ENCODE measurements around the gene FARSA.
"Not testable (repeated sequence)": the region's sequence is repeated elsewhere in the genome, so short reads cannot be mapped to it uniquely, and the experiment has no call there.

Gene FARSA

DNA sequence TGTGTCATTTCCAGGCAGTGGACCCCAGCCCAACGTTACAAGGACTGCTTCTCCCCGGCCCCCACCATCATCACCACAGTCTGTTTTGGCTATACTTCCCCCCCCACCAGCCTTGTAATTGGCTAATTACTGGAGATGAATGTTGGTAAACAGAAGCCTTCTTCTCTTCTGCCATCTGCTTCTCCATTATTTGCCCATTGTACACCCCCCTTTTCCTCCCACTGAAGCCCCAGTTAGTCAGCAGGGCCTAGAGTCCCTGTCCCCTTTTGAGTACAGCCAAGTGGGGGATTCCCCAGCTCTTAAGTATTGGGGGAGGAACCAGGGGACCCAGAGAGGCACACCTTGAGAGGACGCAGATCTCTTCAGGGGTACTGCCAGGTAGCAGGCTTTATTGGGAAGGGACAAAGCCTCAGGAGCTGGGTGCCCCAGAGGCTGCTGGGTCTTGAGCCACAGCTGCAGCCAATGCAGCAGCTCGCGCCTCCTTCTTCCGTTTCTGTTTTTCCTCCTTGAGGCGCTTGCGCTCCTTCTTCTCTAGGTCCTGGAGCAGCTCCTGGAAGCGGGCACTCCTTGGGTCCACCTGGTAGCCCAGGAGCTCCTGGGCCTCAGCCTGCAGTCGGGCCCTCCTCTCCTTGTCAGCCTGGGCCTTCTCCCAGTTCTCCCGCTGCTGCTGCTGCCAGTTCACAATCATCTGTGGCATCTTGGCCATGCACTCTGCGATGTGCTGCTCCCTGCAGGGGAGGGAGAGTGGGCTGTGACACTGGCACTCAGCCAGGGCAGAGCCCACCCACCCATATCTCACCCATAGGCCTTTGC lies 20.5 kb upstream of the FARSA start:
- DNase-seq: no peak

DNA sequence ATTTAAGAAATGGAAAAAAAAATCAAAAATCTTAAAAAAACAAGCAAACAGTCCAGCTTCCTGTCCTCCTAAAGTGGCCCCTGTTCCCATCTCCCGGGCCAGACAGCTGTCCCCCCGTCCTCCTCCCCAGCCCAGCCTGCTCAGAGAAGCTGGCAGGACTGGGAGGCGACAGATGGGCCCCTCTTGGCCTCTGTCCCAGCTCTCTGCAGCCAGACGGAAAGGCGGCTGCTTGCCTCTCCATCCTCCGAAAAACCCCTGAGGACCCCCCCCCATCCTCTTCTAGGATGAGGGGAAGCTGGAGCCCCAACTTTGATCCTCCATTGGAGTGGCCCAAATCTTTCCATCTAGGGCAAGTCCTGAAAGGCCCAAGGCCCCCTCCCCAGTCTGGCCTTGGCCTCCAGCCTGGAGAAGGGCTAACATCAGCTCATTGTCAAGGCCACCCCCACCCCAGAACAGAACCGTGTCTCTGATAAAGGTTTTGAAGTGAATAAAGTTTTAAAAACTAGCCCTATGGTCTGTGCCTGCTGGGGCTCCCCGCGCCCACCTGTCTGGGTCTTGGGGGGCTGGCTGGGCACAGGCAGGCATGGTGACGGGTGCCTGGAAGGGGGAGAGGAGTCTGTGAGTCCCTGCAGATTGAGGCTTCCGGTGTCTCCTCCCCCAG lies 19.8 kb upstream of the FARSA start:
- DNase-seq: no peak

DNA sequence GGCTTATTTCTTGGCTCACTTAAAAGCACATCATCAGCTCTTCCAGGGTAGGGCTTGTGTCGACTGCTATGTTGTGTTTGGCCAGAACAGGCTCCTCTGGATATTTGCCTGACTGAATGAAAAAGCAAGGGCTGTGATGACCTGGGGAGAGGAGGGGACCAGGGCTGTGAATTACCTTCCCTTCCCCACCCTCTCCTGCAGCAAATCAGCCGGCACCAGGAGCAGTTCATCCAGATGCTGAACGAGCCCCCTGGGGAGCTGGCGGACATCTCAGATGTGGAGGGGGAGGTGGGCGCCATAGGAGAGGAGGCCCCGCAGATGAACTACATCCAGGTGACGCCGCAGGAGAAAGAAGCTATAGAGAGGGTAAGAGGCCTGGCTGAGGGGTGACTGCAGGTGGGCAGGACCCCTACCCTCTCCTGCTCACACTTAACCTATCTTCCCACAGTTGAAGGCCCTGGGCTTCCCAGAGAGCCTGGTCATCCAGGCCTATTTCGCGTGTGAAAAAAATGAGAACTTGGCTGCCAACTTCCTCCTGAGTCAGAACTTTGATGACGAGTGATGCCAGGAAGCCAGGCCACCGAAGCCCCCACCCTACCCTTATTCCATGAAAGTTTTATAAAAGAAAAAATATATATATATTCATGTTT lies 19.1 kb upstream of the FARSA start:
- no peak for DNase-seq

DNA sequence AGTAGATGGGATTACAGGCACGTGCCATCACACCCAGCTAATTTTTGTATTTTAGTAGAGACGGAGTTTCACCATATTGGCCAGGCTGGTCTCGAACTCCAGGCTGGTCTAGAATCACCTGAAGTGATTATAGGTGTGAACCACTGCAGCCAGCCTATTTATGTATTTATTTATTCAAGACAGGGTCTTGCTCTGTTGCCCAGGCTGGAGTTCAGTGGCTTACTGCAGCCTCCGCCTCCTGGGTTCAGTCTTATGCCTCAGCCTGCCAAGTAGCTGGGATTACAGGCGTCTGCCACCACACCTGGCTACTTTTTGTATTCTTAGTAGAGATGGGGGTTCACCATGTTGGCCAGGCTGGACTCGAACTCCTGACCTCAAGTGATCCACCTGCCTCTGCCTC lies 18.5 kb upstream of the FARSA start:
- DNase-seq: not testable (repeated sequence)

DNA sequence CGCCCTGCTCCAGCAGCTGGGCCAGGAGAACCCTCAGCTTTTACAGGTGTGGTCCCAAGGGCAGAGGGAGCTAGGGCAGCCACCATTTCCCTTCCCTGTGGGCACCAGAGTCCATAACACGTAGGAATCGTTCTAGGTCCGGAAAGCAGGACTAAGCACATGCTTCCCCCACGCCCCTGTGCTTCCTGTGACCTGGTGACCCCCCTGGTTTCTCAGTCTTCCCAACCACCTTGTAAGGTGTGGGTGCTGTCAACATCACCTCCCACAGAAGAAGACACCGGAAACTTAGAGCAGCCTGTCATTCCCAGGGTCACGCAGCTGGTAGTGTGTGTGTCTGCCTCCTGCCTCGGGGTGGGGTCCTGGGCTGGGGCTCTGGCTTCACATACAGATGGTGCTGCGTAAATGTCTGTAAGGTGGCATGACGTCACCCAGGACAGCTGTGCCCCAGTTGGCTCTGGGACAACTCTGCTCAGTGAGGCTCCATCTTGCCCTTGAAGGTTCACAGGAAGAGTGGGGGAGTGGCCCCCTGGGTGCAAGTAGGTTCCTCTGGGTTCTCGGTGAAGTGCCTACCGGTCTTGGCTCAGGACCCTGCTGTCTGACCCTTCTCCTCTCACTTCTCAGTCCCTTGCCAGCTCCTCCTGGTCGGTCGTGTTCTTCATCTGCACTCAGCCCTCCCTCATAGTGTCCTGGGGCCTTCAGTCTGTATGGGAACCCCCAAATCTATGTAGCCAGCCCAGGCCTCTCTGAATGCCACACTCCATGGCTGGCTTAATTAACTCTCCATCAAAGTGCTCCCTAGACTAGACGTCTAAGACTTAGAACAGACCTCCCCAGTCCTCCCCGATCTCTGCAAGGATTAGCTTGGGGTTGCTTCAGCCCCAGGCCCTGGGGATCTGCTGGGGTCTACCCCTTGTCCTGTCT lies 16.1 kb upstream of the FARSA start:
- DNase-seq: no peak

DNA sequence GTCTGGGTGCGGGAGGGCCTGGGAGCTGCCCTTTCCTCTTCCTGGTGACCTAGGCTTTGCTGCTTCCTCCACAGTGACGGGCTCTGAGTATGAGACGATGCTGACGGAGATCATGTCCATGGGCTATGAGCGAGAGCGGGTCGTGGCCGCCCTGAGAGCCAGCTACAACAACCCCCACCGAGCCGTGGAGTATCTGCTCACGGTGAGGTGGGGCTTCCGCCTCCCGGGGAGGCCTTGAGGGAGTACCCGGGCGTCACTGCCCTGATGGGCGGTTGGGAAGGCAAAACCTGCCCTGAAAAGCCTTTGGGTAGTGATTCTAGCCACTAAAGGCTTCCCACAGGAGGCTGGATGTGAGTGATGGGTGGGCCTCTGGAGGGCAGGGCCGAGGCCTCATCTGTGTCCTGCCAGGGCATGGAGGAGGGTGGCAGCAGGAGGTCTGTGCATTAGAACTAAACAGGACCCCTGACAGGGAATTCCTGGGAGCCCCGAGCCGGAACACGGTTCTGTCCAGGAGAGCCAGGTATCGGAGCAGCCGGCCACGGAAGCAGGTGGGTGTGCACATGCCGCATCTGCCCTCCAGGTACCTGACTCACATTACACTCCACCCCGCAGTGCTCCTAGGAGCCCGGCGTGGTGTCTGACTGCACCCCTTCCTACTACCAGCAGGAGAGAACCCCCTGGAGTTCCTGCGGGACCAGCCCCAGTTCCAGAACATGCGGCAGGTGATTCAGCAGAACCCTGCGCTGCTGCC lies 15.3 kb upstream of the FARSA start:
- DNase-seq: no peak

DNA sequence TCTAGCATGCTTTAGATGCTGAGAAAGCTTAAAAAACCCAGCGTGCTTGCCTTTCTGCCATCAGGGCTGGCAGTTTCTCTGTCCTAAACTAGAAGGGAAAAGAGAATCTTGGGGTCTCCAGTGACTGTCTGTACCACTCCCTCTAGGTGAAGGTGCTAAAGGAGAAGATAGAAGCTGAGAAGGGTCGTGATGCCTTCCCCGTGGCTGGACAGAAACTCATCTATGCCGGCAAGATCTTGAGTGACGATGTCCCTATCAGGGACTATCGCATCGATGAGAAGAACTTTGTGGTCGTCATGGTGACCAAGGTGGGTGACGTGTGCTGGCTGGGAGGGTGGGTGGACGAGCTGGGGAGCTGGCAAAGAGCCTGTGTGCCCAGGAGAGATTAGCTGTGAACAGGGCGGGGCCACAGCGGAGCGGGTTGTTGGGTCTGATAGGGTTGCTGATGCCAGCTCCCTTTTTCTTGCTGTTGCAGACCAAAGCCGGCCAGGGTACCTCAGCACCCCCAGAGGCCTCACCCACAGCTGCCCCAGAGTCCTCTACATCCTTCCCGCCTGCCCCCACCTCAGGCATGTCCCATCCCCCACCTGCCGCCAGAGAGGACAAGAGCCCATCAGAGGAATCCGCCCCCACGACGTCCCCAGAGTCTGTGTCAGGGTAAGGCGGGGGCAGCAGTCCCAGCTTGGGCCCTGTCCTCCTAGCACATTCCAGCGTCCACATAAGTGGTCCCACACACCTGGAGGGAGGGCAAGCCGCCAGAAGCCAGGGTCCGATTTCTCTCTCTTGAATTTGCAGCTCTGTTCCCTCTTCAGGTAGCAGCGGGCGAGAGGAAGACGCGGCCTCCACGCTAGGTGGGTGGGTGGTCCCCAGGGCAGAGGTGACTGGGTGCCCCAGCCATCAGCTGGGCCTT lies 14.4 kb upstream of the FARSA start:
- no peak for DNase-seq

DNA sequence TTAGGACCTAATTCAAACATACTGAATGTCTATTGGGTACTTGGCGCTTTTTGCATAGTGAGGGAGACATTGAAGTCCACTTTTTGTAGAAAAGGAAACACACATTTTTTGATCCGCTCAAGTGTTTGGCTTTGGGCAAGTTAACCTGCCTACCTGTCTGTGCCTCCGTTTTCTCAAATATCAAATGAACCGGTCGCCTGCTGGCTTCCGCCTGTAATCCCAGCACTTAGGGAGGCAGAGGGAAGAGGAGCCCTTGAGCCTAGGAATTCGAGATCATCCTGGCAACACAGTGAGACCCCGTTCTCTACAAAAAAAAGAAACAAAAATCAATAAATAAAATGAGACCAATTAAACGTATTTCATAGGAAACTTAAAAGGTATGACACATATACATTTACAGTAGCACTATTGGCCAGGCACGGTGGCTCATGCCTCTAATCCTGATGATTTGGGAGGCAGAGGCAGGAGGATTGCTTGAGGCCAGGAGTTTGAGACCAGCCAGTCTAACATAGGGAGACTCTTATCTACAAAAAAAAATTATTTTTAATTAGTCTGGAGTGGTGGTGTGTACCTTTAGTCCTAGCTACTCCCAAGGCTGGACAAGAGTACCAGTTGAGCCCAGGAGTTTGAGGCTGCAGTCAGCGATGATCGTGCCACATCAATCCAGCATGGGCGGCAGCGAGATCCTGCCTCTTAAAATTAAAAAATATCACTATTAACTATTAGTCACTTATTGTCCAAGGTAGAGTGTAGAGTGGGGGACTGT lies 13.4 kb upstream of the FARSA start:
- DNase-seq: no peak

DNA sequence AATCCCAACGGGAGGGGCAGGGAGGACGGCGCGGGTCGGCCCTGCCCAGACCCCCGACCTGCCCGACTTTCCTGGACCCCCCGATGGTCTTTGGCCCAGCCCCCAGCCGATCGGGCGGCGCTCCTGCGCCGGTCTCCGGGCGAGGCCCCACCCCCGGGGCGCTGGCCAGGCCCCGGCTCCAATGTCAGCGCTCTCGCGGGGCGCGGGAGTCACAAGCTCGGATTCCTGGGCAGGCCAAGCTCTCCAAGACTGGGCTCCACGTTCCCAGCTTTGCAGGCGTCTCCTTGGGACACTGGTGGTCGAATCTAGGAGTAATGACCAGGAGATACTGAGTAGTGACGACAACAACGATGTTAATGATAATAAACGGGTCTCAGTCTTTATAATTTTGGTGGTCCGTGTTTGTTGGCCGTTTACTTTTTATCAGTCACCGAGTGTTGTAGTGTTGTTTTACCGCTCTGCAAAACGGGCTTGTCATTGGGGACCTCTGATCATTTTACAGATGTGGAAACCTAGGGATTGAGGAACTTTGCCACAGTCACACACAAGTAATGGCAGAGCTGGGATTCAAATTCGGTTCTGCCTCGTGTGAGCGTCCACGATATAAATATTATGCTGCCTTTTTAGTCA lies 12.7 kb upstream of the FARSA start:
- peak; percentile 4 for DNase-seq

DNA sequence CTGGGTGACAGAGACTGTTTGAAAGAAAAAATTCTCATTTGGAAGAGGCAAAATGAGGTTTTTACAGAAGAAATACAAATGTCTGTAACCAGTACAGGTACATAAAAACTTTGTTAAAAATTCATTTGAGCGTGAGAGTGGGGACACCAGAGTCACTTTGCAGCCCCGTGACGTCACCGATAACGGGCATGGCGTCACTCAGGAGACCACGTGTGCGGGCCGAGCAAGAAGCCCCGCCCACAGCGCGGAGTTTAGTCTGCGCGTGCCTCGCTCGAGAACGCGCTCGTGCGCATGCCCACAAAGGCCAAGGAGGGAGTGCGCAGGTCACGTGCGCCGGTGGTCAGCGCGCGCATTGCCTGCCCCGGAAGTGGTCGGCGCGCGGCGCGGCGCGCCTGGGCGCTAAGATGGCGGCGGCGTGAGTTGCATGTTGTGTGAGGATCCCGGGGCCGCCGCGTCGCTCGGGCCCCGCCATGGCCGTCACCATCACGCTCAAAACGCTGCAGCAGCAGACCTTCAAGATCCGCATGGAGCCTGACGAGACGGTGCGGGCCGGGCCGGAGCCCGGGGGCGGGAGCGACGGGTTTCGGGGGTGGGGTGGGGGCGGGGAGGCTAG lies 12.1 kb upstream of the FARSA start, which contains the start of gene RAD23A:
TSS of gene RAD23A (plus strand) at position 384 of the 613 bp plus-strand sequence. CDS start at position 471, 87 bp downstream.
- DNase-seq: peak; percentile 94

DNA sequence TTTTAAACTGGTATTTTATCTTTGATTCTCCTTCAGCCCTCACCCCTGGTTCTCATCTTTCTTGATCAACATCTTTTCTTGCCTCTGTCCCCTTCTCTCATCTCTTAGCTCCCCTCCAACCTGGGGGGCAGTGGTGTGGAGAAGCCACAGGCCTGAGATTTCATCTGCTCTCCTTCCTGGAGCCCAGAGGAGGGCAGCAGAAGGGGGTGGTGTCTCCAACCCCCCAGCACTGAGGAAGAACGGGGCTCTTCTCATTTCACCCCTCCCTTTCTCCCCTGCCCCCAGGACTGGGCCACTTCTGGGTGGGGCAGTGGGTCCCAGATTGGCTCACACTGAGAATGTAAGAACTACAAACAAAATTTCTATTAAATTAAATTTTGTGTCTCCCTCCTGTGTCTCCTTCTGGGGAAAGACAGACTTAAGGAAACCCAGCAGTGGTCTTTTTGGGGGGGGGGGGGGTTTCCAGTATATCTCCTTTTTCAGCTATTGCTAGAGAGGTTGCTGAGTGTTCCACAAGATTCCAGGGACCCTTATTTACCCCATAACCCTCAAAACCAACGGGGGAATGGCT lies 10.7 kb upstream of the FARSA start:
- DNase-seq: no peak

DNA sequence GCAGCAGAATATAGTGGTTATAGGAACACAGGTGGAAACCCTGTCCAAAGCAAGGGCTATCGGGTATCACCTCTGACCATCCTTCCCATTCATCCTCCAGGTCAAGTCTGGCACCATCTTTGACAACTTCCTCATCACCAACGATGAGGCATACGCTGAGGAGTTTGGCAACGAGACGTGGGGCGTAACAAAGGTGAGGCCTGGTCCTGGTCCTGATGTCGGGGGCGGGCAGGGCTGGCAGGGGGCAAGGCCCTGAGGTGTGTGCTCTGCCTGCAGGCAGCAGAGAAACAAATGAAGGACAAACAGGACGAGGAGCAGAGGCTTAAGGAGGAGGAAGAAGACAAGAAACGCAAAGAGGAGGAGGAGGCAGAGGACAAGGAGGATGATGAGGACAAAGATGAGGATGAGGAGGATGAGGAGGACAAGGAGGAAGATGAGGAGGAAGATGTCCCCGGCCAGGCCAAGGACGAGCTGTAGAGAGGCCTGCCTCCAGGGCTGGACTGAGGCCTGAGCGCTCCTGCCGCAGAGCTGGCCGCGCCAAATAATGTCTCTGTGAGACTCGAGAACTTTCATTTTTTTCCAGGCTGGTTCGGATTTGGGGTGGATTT lies 10.0 kb upstream of the FARSA start:
- no peak for DNase-seq

DNA sequence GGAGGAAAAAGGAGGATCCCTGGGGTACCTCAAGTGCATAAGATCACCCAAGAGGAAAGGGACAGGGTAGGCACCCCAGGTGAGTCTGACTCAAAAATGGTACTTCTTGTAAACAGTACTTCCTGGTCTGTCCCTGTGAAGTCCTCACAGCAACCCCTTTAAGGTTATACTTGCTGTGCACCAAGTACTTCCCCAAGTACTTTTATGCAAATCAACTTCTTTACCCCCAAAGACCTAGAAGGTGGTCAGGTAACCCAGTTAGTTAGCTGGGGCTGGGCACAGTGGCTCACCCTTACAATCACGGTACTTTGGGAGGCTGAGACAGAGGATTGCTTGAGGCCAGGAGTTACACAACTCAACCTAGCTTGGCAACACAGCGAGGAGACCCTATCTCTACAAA lies 7.4 kb upstream of the FARSA start:
- no peak for DNase-seq

DNA sequence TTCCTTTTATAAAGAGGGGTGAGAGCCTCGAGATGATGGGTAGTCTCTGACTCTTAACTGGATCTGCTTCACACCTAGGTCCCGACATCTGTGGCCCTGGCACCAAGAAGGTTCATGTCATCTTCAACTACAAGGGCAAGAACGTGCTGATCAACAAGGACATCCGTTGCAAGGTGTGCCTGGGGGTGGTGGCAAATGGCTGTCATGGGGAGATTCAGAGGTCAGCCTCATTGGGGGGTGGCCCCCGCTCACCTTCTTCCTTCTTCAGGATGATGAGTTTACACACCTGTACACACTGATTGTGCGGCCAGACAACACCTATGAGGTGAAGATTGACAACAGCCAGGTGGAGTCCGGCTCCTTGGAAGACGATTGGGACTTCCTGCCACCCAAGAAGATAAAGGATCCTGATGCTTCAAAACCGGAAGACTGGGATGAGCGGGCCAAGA lies 6.5 kb upstream of the FARSA start:
- no peak for DNase-seq

DNA sequence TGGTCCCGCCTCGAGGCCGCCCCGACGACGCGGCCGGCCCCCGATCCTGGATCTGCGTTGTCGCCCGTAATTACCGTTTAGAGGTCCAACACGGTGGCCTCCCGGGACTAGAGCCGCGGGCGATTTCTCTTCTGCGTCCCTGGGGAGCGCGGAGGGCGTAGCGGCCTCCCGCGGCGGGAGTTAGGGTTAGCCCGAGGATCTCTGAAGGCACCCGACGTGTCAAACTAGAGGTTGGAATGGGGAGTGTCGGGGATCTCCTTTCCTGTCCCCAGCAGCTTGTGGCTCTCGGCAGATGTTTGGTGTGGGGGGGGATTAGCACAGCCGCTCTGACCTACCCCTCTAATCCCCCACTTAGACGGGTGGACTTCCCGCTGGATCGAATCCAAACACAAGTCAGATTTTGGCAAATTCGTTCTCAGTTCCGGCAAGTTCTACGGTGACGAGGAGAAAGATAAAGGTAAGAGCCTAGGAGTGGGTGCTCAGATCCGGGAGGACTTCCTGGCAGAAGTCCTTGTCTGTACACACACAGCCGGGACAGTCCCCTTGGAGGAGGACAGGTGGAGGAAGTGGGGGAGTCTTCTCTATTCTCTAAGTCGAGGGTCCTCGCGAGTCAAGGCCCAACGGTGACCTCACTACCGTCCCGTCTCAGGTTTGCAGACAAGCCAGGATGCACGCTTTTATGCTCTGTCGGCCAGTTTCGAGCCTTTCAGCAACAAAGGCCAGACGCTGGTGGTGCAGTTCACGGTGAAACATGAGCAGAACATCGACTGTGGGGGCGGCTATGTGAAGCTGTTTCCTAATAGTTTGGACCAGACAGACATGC lies 5.5 kb upstream of the FARSA start:
- no peak for DNase-seq

DNA sequence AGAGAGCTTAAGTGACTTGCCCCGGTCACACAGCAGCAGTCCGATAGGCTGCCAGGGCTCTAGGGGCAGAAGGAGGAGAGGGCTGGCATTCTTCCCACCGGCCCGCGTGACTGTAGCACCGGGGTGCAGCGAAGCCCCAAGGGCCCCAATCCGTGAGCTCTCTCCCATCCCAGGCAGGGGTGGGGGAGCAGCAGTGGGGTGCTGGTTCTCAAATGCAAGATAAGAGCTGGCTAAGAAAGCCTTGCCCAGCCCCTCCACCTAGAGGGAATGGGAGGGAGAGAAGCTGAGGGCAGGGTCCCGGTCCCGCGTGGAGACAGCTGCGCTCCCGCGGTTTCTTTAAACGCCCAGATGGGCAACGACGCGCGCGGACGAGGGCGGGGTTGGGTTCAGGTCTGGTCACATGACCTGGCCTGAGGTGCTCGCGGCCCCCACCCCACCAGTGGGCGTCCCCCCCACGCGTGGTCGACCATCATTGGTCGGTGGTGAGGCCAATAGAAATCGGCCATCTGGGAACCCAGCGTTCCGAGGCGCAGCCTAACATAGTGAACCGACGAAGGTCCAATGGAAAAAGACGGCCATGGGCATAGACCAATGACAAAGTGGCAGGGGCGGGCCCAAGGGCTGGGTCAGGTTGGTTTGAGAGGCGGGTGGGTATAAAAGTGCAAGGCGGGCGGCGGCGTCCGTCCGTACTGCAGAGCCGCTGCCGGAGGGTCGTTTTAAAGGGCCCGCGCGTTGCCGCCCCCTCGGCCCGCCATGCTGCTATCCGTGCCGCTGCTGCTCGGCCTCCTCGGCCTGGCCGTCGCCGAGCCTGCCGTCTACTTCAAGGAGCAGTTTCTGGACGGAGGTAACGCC lies 4.6 kb upstream of the FARSA start, which contains the start of gene CALR:
TSS of gene CALR (plus strand) at position 683 of the 852 bp plus-strand sequence. CDS start at position 754, 71 bp downstream.
- peak; percentile 99 for DNase-seq

Data from DMS153 (cell line).